ENCODE data around the gene FABP1. TPM values are rescaled to one million over a fixed set of nuclear protein-coding genes. Genes with fewer than 3 reads are reported as not detected.
A peak's percentile ranks its signal among the peaks of the same experiment; 100 is the strongest.

Gene FABP1
- total RNA-seq, 4 donors from 2014 or later: 3.0 TPM; not detected in 3

DNA sequence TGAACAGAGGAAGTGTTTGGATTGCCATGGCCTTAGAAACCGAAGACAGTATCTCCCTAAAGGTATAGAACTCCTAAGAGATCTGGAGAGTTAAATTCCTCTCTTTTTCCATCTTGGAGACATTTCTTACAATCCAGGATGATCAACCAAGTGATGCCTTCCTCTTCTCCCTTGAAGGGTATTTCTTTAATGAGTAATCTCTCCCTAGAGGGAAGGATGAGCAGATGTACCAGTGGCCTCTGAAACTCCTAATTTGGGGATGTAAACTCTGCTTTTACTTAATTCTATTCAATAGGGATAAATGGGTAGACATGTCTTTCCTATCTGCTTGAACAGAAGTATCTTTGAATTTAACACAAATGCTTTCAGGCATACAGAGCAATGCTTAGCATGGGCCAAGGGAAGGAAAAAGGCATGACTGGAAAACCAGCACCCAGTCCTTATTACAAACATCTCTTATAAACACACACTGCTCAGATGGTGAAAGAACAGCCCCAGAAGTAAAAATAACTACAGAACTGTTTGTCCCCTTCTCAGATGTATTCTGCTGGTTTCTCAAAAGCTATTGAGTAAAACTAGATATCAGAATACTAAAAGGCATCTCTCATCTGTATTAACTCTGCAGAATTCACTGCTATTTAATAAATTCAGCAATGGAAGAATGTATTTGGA is 37.6 kb upstream of the FABP1 start:
- intact Hi-C loops (cut with DNase I): no loop called here
- no peak for DNase-seq (ENCODE audit: extremely low spot score)
- 0% methylated on average over 1 of the region's 1 CpG for WGBS

DNA sequence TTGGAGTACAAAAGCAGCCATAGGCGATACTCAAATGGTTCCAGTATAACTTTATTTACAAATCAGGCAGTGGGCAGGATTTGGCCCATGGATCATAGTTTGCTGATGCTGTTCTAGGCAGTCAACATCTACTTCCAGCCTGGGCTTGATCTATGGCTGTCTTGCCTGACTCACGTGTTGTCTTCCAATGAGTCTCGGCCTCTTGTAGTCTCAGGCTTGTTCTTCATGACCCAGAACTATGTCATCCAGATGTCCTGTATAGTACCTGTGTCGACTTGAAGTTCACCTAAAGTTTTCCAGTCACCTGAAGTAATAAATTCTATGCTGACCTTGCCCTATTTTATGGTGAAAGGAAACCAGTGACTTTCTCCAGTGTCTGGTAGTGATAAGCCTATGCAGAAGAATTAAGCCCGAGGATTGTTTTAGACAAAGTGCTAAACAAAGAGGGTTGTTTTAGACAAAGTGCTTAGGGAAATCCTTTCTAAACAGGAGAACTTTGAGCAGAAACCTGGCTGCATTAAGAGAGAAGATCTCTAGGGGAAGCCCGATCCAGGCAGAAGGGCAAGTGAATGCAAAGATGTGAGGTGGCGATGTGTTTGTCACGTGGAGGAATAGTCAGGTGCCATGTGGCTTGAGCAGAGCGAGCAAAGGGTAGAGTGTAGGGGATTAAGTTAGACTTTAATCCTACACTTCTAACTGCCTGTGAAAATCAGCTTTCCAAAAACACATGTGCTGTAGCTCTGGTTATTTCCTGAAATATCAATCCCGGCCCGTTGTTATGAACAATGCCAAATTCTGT is 33.8 kb upstream of the FABP1 start:
- WGBS: 84% methylated on average over 11 of the region's 11 CpGs
- no peak for DNase-seq (ENCODE audit: extremely low spot score)
- intact Hi-C loops (cut with DNase I): no loop called here
- TF ChIP-seq, protein P1, sequence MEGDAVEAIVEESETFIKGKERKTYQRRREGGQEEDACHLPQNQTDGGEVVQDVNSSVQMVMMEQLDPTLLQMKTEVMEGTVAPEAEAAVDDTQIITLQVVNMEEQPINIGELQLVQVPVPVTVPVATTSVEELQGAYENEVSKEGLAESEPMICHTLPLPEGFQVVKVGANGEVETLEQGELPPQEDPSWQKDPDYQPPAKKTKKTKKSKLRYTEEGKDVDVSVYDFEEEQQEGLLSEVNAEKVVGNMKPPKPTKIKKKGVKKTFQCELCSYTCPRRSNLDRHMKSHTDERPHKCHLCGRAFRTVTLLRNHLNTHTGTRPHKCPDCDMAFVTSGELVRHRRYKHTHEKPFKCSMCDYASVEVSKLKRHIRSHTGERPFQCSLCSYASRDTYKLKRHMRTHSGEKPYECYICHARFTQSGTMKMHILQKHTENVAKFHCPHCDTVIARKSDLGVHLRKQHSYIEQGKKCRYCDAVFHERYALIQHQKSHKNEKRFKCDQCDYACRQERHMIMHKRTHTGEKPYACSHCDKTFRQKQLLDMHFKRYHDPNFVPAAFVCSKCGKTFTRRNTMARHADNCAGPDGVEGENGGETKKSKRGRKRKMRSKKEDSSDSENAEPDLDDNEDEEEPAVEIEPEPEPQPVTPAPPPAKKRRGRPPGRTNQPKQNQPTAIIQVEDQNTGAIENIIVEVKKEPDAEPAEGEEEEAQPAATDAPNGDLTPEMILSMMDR (IDR thresholded peaks at IDR 0.05): no peak
- TF ChIP-seq EP300 (IDR thresholded peaks at IDR 0.05) (no peak), POLR2AphosphoS5 (IDR thresholded peaks at IDR 0.05) (no peak), POLR2A (IDR thresholded peaks at IDR 0.05; ENCODE audit: low read depth) (no peak)
- Histone ChIP-seq H3K9me3 (no peaks in the 10 kb centered on the region), H3K36me3 (no peaks in the 10 kb centered on the region), H3K4me1 (peaks cover 13 to 21% (median 18%) of the 10 kb centered on the region in 4 donors), H3K27me3 (no peaks in the 10 kb centered on the region), H3K4me3 (no peak overlapping the region), H3K27ac (replicated peaks in 1 of 4) (no peak overlapping the region)

More for the DNA sequence above, 37.6 kb upstream of the FABP1 start:
- H3K27me3 ChIP-seq: no peaks in the 10 kb centered on the region
- no peaks in the 10 kb centered on the region for H3K36me3 ChIP-seq
- peak overlapping the region; percentile 44 to 88 (median 84) for H3K27ac ChIP-seq (replicated peaks in 1 of 4)
- no peak overlapping the region for H3K4me3 ChIP-seq
- H3K4me1 ChIP-seq: peaks cover 13 to 36% (median 29%) of the 10 kb centered on the region in 4 donors
- TF ChIP-seq, protein P1 (IDR thresholded peaks at IDR 0.05): no peak
- TF ChIP-seq EP300 (IDR thresholded peaks at IDR 0.05) (no peak), POLR2AphosphoS5 (IDR thresholded peaks at IDR 0.05) (peak; percentile 33 to 71), POLR2A (IDR thresholded peaks at IDR 0.05; ENCODE audit: low read depth) (no peak)
- no peaks in the 10 kb centered on the region for H3K9me3 ChIP-seq

DNA sequence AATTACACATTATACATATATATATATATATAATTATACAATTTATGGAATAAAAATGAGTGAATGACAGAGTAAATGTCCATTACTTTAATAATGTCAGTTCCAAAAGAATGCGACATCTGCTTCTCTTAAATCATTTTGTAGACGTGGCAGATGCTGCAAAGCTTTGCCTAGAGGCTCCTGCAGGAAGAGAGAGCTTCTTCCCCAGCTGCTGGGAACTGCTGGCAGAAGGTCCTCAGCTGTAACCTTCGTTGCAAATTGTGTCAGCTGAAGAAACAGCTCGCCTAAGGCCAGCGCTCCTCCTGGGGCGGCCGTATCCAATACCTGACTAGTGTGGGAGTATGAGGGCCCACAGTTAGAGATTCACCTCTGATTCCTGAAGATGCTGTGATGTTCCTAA is 32.7 kb upstream of the FABP1 start:
- intact Hi-C loops (cut with DNase I): loop anchor here (1.0 kb wide), 1 partner anchor 98 kb away; no protein-coding TSS in a partner anchor
- H3K27me3 ChIP-seq: no peaks in the 10 kb centered on the region
- no peak overlapping the region for H3K4me3 ChIP-seq
- no peaks in the 10 kb centered on the region for H3K9me3 ChIP-seq
- no peak for TF ChIP-seq EP300 (IDR thresholded peaks at IDR 0.05)
- TF ChIP-seq POLR2A (IDR thresholded peaks at IDR 0.05; ENCODE audit: low read depth): no peak
- no peak for TF ChIP-seq POLR2AphosphoS5 (IDR thresholded peaks at IDR 0.05)
- TF ChIP-seq, protein P1 (IDR thresholded peaks at IDR 0.05): no peak
- WGBS: 80% methylated on average over 7 of the region's 7 CpGs
- peaks cover 5 to 10% (median 10%) of the 10 kb centered on the region in 4 donors for H3K4me1 ChIP-seq
- H3K27ac ChIP-seq (replicated peaks in 1 of 4): no peak overlapping the region
- no peak for DNase-seq (ENCODE audit: extremely low spot score)
- no peaks in the 10 kb centered on the region for H3K36me3 ChIP-seq

DNA sequence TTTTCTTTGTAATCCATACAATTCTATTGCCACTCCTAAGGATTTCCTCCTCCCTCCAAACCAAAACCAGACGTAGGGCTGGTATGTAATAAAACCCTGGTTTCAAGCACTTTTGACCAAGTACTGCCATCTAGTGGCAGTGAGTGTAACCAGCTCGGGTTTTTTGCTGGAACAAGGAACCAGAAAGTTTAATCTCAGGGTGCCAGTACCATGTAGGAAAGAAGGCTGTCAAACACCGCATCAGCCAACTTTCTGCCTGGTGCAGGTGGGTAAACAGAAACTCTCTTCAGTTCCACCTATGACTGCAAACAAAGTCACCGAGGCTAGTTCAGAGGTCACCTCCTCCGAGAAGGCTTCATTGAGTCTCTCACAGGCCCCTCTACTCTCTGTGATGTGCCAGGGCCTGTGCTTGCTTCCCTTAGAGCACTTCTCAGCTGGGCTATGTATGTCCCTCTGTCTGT is 32.1 kb upstream of the FABP1 start:
- intact Hi-C loops (cut with DNase I): loop anchor here (1.0 kb wide), 1 partner anchor 98 kb away; no protein-coding TSS in a partner anchor
- WGBS: 24% methylated on average over 5 of the region's 5 CpGs
- H3K27me3 ChIP-seq: no peaks in the 10 kb centered on the region
- no peak for DNase-seq (ENCODE audit: extremely low spot score)
- no peak overlapping the region for H3K4me3 ChIP-seq
- H3K9me3 ChIP-seq: no peaks in the 10 kb centered on the region
- no peaks in the 10 kb centered on the region for H3K36me3 ChIP-seq
- H3K27ac ChIP-seq (replicated peaks in 1 of 4): no peak overlapping the region
- peaks cover under 1 to 6% (median 5%) of the 10 kb centered on the region in 4 donors for H3K4me1 ChIP-seq
- peak in 1 of 2 donors; percentile 19 for TF ChIP-seq POLR2AphosphoS5 (IDR thresholded peaks at IDR 0.05)
- TF ChIP-seq POLR2A (IDR thresholded peaks at IDR 0.05; ENCODE audit: low read depth): no peak
- TF ChIP-seq, protein P1 (IDR thresholded peaks at IDR 0.05): peak; percentile 81 to 88 (median 85)
- TF ChIP-seq EP300 (IDR thresholded peaks at IDR 0.05): no peak
